ENCODE data around the gene NEIL3.

NEIL3 gene

DNA sequence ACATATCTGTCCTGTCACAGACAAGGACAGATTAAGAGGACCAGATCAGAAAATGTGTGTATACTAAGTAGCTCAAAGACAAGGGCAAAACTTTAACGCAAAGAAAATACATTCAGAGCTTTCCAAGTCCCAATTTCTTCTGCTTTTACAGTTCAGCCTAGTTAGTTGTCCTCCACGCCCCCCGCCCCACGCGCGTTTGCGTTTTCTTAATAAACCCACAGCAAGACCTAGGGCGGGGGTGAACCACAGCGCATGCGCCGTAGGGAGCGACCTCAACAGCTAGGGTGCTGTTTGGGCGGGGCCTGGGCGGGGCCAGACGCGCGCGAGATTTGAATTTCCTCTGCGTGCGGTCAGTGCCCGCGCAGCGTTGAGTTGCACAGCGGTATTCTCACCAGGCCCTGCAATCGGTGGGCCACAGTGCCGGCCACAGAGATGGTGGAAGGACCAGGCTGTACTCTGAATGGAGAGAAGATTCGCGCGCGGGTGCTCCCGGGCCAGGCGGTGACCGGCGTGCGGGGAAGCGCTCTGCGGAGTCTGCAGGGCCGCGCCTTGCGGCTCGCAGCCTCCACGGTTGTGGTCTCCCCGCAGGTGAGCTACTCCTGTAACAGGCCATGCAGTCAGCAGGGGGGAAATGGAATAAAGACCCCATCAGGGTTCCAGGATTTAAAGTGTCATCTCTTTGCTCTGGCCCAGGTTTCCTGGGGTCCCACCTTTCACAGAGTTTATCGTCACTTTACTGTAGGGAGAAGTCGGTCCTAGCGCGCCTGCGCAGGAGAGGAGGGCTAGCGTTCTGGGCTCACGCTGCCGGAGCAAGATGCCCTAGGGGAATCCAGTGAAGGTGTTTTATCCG, at the start of gene NEIL3:
TSS of gene NEIL3 (plus strand) at position 353 of the 850 bp plus-strand sequence. CDS start at position 433, 80 bp downstream.
- DNase-seq (ENCODE audit: insufficient read length, low spot score) (peak; percentile 52), FAIRE-seq (peak; percentile 95)

DNA sequence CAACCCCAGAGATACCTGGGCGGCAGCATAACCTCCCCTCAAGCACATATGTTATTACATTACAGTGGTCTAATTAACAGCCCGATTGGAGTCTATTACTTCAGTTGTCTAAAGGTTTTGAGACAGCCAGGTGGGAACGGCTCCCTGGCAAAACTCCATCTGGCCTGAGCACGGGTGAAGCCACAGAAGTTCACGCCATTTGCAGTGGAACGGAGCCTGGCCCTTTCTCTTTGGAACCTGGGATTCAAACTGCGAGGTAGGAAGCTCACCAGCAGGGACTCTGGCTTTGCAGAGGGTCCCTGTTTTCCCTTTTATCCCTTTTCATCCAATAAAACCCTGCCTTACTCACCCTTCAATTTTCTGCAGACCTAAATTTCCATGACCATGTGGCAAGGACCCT, 45.9 kb upstream of the NEIL3 start:
- DNase-seq (ENCODE audit: insufficient read length, low spot score) (no peak), FAIRE-seq (no peak)

DNA sequence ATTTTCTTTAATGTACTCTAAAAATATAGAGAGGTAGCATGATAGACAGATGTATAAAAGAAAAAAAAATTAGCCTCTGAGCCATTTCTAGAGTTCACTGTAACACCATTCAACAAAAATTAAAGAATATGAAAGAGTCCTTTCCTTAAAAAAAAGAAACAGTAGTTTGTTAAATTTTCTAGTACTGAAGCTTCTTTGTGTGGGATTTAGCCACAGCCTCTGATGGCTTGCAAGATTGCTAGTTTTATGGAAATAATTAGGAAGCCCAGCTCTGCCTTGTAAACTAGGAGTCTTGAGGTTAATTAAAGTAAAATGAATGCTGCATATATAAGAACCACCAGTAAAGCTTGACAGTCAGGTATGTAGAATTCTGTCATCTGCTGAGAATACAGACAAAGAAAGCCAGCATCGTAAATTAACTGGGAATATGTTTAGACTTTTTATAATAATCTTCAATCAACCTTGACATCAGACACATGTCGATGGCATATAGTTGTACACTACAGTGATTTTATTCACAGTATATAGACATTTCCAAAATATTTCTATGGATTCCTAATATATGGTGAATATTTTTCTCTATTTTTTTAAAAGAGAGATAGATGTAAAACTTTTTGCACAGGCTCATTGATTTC, 44.8 kb upstream of the NEIL3 start:
- FAIRE-seq: no peak

GRCh38 chr4:177265729-177266128, 43.9 kb upstream of the NEIL3 start:
- FAIRE-seq (no peak), DNase-seq (ENCODE audit: insufficient read length, low spot score) (no peak)

More for the DNA sequence above, 44.8 kb upstream of the NEIL3 start:
- DNase-seq (ENCODE audit: insufficient read length, low spot score): no peak

DNA sequence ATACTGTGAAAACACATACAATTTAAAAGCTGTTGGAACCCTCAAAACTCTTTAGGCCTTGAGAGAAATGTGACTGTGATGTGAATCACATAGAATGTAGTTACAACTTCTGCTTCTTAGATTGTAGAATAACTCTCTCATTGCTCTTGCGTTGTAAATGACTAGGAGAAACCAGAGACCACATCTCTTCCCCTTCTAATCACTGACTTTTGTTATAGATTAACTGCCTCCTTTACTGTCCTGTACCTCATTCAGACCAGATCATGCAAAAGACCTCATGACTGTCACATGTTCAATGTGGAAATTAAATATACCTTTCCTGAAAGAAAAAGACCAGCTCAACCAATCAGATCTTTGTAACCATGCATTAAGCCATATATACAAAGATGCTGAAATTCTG, 43.2 kb upstream of the NEIL3 start:
- no peak for FAIRE-seq
- no peak for DNase-seq (ENCODE audit: insufficient read length, low spot score)

GRCh38 chr4:177267911-177268310, 41.8 kb upstream of the NEIL3 start:
- no peak for FAIRE-seq
- no peak for DNase-seq (ENCODE audit: insufficient read length, low spot score)

GRCh38 chr4:177271091-177271490, 38.6 kb upstream of the NEIL3 start:
- no peak for FAIRE-seq

DNA sequence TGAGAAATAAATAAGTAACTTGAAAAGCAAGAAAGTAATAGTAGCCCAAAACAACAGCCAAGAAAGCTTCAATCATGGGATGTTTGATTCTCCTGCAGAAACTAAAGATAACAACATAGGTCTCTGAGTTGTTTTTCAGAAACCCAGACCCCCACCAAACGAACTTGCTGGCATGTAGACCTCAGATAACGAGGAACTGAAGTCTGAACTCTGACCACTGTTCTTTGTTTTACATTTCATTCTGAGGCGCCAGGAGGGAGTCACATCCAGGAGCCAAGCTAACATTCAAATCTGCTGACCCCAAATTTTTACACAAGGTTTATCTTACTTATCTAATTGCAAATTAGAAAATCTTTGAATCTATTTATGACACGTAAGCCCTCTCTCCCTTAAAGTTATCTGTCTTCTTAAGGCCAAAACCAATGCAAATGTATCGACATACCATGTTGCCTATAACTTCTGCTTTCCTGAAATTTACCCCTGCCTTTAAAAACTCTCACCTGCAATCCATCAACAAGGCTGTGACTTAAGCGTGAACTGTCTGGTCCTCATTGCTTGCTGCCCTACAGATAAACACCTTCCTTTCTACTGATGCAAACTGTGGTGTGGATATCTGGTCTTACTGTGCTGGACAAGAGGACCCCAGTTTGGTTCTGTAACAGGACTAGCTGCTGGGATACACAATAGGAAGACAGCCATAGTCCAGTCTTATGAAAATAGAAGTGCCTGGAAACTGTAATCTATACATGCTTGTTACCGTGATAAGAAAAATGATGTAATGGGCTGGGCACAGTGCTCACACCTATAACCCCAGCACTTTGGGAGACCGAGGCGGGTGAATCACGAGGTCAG, 37.5 kb upstream of the NEIL3 start:
- FAIRE-seq: no peak
- DNase-seq (ENCODE audit: insufficient read length, low spot score): no peak

More at GRCh38 chr4:177271091-177271490, 38.6 kb upstream of the NEIL3 start:
- no peak for DNase-seq (ENCODE audit: insufficient read length, low spot score)

DNA sequence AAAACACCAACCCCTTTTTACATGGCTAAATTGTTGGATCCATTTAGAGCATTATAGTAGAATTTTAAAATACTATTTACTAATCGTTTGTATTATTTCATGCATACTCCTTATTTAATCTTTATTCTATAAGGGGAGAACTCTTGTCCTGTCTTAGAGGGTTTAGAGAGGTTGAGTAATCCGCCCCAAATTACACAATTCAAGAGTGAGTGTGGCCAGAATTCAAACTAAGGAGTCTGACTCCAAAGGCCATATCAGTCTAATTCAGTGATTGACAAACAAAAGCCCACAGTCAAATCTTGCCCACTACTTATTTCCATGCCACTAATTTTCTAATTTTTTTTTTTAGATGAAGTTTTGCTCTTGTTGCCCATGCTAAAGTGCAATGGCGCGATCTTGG, 33.7 kb upstream of the NEIL3 start:
- no peak for FAIRE-seq
- no peak for DNase-seq (ENCODE audit: insufficient read length, low spot score)

GRCh38 chr4:177281351-177281909, 28.2 kb upstream of the NEIL3 start:
- no peak for DNase-seq (ENCODE audit: insufficient read length, low spot score)
- no peak for FAIRE-seq

- FAIRE-seq (no peak), DNase-seq (ENCODE audit: insufficient read length, low spot score) (no peak)
These were observed 27.3 kb upstream of the NEIL3 start for GRCh38 chr4:177282284-177282835.

- no peak for FAIRE-seq
- DNase-seq (ENCODE audit: insufficient read length, low spot score): no peak
These were observed 26.5 kb upstream of the NEIL3 start for GRCh38 chr4:177283167-177283566.

GRCh38 chr4:177285953-177286352, 23.7 kb upstream of the NEIL3 start:
- no peak for FAIRE-seq
- no peak for DNase-seq (ENCODE audit: insufficient read length, low spot score)

- FAIRE-seq (no peak), DNase-seq (ENCODE audit: insufficient read length, low spot score) (no peak)
These were observed 22.4 kb upstream of the NEIL3 start for GRCh38 chr4:177287255-177287654.

DNA sequence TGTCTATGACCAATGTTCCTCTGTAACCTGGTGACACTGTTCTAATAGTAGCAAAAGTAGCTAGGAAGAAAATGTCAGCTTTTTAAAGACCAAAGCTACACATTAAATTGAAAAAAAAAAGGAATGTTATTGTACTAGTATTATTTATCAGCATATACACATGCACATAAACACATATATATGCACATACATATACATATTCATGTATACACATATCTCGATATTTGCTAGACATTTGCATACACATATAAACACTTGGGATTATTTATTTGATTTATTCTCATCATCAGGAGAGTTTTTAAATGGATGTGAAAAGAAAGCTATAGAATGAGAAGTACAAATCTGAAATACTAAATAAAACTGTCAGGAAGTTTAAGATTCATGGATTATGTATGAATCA, 21.3 kb upstream of the NEIL3 start:
- DNase-seq (ENCODE audit: insufficient read length, low spot score) (no peak), FAIRE-seq (peak; percentile 42)

DNA sequence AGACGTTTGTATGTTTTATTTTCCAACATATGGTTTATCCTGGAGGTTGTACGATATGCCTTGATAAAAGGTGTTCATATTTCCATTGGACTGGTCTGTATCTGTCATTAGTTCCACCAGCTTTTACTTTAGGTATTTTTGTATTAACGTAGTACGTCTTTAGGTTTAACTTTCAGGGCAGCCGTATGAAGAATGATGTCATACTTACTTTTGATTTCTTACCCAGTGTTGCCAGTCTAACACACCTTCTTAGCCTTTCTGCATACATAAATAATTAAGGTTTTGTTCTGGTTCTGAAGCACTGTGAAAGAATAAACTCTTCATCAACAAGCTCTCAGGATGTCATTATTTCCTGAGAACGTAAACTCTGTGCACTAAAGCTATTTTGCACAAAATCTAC, 18.9 kb upstream of the NEIL3 start:
- FAIRE-seq (no peak), DNase-seq (ENCODE audit: insufficient read length, low spot score) (no peak)

DNA sequence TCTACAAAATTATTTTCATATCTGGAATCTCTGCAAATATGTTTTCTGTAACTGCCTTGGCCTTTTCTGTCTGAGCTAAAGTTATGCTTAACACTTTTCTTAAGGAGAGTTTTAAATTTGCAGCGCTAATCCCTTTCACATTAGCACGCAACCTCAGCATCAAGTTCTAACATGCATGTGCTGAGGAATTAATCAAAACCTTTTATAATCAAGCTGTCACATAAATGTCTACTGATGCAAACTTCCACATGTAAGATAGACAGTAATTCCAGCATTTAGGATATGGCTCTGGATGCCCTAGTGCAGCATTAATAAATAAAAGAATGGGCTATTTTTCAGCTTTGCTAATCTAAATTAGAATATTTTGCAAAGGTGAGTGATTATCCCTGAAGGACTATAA, 17.5 kb upstream of the NEIL3 start:
- FAIRE-seq: no peak
- no peak for DNase-seq (ENCODE audit: insufficient read length, low spot score)

DNA sequence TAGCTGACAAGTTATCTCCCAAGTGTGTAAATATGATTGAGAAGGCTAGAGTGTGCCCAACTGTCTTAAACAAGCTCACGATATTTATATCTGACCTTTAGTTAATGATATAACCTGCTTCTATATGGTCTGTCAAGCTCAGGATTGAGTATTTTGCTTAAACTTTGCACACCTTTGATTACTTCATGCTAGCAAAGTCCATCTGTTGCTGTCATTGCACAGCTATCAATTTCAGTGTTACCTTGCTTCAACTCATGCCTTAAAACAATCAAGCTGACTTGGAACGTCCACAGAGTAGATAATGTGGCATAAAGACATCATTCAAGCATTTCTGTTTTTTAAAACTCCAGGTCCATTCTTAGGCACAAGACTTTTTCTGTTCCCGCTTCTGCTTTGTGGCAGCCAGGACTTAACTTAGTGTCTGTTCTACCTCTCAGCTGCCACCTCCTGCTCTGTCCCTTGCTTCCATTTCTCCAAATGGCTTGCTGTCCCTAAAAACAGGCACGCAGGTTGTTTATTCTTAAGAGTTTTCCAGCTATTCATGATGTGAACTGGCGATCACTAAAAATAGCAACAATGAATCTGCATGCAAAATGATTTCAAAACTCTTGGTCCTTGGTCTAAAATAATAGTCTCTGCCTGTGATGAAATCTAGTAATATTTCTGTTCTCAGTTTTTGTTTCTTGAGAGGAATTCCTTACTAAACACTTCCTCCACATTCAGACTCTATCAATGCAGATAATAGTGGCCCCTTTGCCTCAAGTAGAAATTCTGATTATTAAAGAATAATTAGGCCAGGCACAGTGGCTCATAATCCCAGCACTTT, 16.3 kb upstream of the NEIL3 start:
- no peak for FAIRE-seq
- DNase-seq (ENCODE audit: insufficient read length, low spot score): no peak

DNA sequence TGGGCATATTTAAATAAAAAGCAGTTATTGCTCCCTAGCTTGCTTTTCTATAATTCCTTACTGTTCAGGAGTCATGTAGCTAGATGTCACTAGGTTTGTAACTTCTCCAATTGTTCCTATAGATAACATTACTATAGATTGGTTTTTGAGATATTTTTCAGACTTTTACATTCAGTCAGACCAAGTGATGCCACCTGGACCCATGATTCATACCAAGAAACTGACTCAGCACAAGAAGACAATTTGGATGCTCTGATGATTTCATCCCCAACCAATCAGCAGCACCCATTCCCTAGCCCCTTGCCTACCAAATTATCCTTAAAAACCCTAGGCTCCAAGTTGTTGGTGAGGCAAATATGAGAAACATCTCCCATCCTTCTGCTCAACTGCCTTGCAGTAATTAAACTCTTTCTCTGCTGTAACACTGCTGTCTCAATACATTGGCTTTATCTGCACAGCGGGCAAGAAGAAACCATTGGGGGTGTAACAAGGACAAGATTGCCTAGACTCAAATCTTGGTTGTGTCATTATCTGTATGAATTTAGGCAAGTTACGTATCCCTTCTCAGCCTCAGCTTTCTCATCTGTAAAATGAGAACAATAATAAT, 11.8 kb upstream of the NEIL3 start:
- DNase-seq (ENCODE audit: insufficient read length, low spot score): no peak
- FAIRE-seq: no peak

Data from GM19239 (cell line).